WTC11 (cell line): Measurements from ENCODE around the gene DCHS2.

Experiments used
- ATF2 ChIP-seq: sonication (generic); formaldehyde crosslinking; IDR thresholded peaks from 2 replicates; pipeline ENCODE4 v1.8.1; 2022; ENCODE audit warnings: low read depth, missing genetic modification reagents, borderline replicate concordance
- CREB1 ChIP-seq: sonication (generic); formaldehyde crosslinking; IDR thresholded peaks from 2 replicates; pipeline ENCODE4 v1.8.0; 2023; ENCODE audit warnings: mild to moderate bottlenecking, missing genetic modification reagents
- CTCF ChIP-seq: fragments of 200-600 bp; IDR thresholded peaks from 2 replicates; pipeline ENCODE4 v1.8.0; 2022; ENCODE audit warnings: antibody characterized with exemption
- ELF4 ChIP-seq: sonication (generic); formaldehyde crosslinking; IDR thresholded peaks from 2 replicates; pipeline ENCODE4 v1.8.1; 2022; ENCODE audit warnings: low read depth, mild to moderate bottlenecking, moderate library complexity, missing genetic modification reagents
- IRF2 ChIP-seq: sonication (generic); formaldehyde crosslinking; IDR thresholded peaks from 2 replicates; pipeline ENCODE4 v1.8.0; 2022; ENCODE audit warnings: low read depth, missing genetic modification reagents, borderline replicate concordance
- JUN ChIP-seq: sonication (generic); formaldehyde crosslinking; IDR thresholded peaks from 2 replicates; pipeline ENCODE4 v1.8.0; 2023; ENCODE audit warnings: mild to moderate bottlenecking, missing genetic modification reagents
- SMAD4 ChIP-seq: sonication (generic); formaldehyde crosslinking; IDR thresholded peaks from 2 replicates; pipeline ENCODE4 v1.8.0; 2022; ENCODE audit warnings: mild to moderate bottlenecking, missing genetic modification reagents

- TF ChIP-seq ELF4 (CRISPR knock-in tag) (no peak), JUN (no peak), CREB1 (CRISPR knock-in tag) (no peak), CTCF (no peak), ATF2 (CRISPR knock-in tag) (no peak), SMAD4 (CRISPR knock-in tag) (no peak), IRF2 (CRISPR knock-in tag) (no peak)
Measured at GRCh38 chr4:154293427-154293826, 198.2 kb downstream of the DCHS2 start.
